Psoas muscle (tissue), 8 donors: Measurements from ENCODE around the gene SH2D4B. TPM values are rescaled to one million over a fixed set of nuclear protein-coding genes. Genes with fewer than 3 reads are reported as not detected.
A peak's percentile ranks its signal among the peaks of the same experiment; 100 is the strongest.

Source experiments
- ATAC-seq, 4 donors: fragments of 200-7000 bp; cut with Tn5 transposase; one replicate each; pipeline ENCODE4 v1.9.1; 2020; ENCODE audit warnings: moderate library complexity in 3 of 4, mild to moderate bottlenecking in 2 of 4
- DNase-seq, 2 donors: peaks; one replicate each; pipeline ENCODE4 v3.0.0-alpha.2; 2020
- H3K27ac ChIP-seq: fragments of 200-600 bp; one replicate; pipeline ENCODE4 v1.8.0; 2022
- H3K27me3 ChIP-seq, 3 donors: fragments of 200-600 bp in 1 of 3; one replicate each; pipeline versions ENCODE4 v1.6.1 to v1.8.0; 2013 to 2022; ENCODE audit warnings: low read length in 2 of 3, mild to moderate bottlenecking in 2 of 3, moderate library complexity in 1 of 3; ENCODE audit not compliant: insufficient read depth in 3 of 3
- H3K36me3 ChIP-seq, 2 donors: fragments of 200-600 bp in 1 of 2; one replicate each; pipeline versions ENCODE4 v1.6.1 to v1.8.0; 2013 to 2022; ENCODE audit warnings: low read depth in 1 of 2, mild to moderate bottlenecking in 1 of 2, moderate library complexity in 1 of 2; ENCODE audit not compliant: insufficient read depth in 1 of 2
- H3K4me1 ChIP-seq: fragments of 200-600 bp; one replicate; pipeline ENCODE4 v1.8.0; 2022
- H3K4me3 ChIP-seq: fragments of 200-600 bp; one replicate; pipeline ENCODE4 v1.8.0; 2022; ENCODE audit warnings: mild to moderate bottlenecking
- H3K9me3 ChIP-seq: fragments of 200-600 bp; one replicate; pipeline ENCODE4 v1.8.0; 2022
- WGBS, 3 donors: extraction: QIAGEN DNeasy Blood & Tissue Kit; methylation state at CpG; one replicate each; pipeline versions ENCODE4 v1.1.6 to v1.1.7; 2013; 5-methylcytosine and 5-hydroxymethylcytosine counted together
- intact Hi-C, 2 donors: fragments of 100-400 bp; cut with DNase I; formaldehyde crosslinking; loops; one replicate each; pipeline versions ENCODE4 v1.11.0 to v1.14.2; 2022
- polyA plus RNA-seq, 3 donors: library from polyadenylated mRNA; stranded (reverse); fragments of 200-250 nt; gene quantifications; one replicate each; pipeline ENCODE4 v1.2.3, GENCODE V29; 2013
- total RNA-seq, 4 donors: library from RNA; stranded (reverse); fragmentation: NEBNext Ultra II Directional in 2 of 4; extraction: Animal tissue kit (Norgen Biotek cat#: 25700) in 2 of 4; gene quantifications; one replicate each; pipeline versions ENCODE4 v1.2.1 to v1.2.4, GENCODE V29; 2021 to 2023
- TF ChIP-seq, protein P1 (sequence below): fragments of 200-600 bp; IDR thresholded peaks from one replicate; pipeline ENCODE4 v1.8.0; 2022; ENCODE audit warnings: antibody characterized with exemption
- donor health status: healthy with polysubstance abuse.
- donor health status: DM: no; HTN: no; CAD: no; lungs with moderate emphysema.
- donor health status: Bipolar disorder and iron deficiency.
- donor health status: healthy.
- donor health status: DM: yes; HTN: yes; CAD: no.
- donor health status: DM: no; HTN: no; CAD: no.
- donor health status: DM: no; HTN: no; CAD: no.
- donor health status: DM: yes; HTN: yes; CAD: no.

The SH2D4B gene
- total and polyA plus RNA-seq, 7 donors, result 0.01 TPM; not detected in 6

DNA sequence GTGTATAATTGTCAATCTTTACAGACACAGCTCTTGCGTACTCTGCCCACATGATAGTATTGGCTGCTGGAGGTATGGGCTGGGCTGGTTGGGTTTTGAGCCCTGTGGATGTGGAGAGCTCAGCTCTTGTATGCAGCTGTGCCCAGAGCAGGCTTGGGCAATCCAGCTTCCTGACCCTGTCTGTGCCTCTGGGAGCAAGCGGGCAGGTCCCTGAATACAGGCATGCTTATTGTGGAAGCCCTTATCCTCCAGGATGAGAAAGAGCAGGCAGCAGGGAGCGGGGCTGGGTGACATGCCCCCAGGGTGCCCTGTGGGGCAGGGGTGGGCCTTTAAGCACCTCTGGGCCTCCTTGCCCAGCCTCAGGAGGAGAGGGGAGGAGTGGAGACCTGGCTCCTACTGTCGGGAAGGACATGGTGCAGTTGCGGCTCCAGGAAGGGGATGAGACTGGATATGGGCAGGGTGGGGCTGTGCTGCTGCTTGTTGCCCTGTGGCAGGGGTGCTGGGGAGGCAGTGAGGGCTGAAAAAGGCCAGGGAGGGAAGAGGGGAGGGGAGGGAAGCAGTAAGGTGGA is 32.7 kb upstream of the SH2D4B start:
- Histone ChIP-seq H3K36me3 (peaks cover 0 to 23% of the 10 kb centered on the region in 2 donors), H3K4me3 (no peak overlapping the region), H3K9me3 (no peaks in the 10 kb centered on the region), H3K4me1 (peaks cover 41% of the 10 kb centered on the region), H3K27me3 (no peaks in the 10 kb centered on the region), H3K27ac (peak overlapping the region; percentile 31)
- 71 to 84% (median 76%) methylated on average over 4 to 5 of the region's 5 CpGs for WGBS, 3 donors
- DNase-seq (no peak), ATAC-seq (peak in 2 of 4 donors; percentile 2 to 26)
- intact Hi-C loops, result loop anchor here (1.0 to 10.0 kb wide), 4 partner anchors 60 to 120 kb away; no protein-coding TSS in a partner anchor
- TF ChIP-seq, protein P1, sequence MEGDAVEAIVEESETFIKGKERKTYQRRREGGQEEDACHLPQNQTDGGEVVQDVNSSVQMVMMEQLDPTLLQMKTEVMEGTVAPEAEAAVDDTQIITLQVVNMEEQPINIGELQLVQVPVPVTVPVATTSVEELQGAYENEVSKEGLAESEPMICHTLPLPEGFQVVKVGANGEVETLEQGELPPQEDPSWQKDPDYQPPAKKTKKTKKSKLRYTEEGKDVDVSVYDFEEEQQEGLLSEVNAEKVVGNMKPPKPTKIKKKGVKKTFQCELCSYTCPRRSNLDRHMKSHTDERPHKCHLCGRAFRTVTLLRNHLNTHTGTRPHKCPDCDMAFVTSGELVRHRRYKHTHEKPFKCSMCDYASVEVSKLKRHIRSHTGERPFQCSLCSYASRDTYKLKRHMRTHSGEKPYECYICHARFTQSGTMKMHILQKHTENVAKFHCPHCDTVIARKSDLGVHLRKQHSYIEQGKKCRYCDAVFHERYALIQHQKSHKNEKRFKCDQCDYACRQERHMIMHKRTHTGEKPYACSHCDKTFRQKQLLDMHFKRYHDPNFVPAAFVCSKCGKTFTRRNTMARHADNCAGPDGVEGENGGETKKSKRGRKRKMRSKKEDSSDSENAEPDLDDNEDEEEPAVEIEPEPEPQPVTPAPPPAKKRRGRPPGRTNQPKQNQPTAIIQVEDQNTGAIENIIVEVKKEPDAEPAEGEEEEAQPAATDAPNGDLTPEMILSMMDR, result no peak

- no peaks in the 10 kb centered on the region for H3K9me3 ChIP-seq
- H3K27me3 ChIP-seq, result no peaks in the 10 kb centered on the region
- TF ChIP-seq, protein P1, result no peak
- ATAC-seq (no peak), DNase-seq (no peak)
- peaks cover 0 to 34% of the 10 kb centered on the region in 2 donors for H3K36me3 ChIP-seq
- H3K4me1 ChIP-seq, result peaks cover 37% of the 10 kb centered on the region
- H3K27ac ChIP-seq, result peak overlapping the region; percentile 46
- H3K4me3 ChIP-seq, result no peak overlapping the region
- 71 to 83% (median 76%) methylated on average over 6 of the region's 6 CpGs for WGBS, 3 donors
- intact Hi-C loops, result loop anchor here in 1 of 2 donors (10.0 kb wide), 1 partner anchor 121 kb away; no protein-coding TSS in a partner anchor
Observed at GRCh38 chr10:80506189-80506575, 31.5 kb upstream of the SH2D4B start.

GRCh38 chr10:80506836-80507487 is 30.7 kb upstream of the SH2D4B start:
- 87 to 91% (median 87%) methylated on average over 13 of the region's 13 CpGs for WGBS, 3 donors

DNA sequence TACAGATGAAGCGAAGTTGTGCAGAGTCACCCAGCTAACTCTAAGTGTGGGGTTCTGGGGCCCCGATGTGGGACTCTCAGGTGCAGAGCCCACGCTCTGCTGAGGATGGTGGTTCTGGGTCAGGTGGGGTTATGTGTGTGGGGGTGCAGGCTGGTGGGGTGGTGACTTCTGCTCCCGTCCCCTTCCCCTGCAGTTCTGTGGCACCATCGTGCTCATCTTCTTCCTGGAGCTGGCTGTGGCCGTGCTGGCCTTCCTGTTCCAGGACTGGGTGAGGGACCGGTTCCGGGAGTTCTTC is 28.6 kb upstream of the SH2D4B start:
- TF ChIP-seq, protein P1, result no peak
- DNase-seq (no peak), ATAC-seq (no peak)
- peaks cover 2 to 61% of the 10 kb centered on the region in 2 donors for H3K36me3 ChIP-seq
- no peaks in the 10 kb centered on the region for H3K9me3 ChIP-seq
- H3K27me3 ChIP-seq, result no peaks in the 10 kb centered on the region
- 78 to 86% (median 80%) methylated on average over 8 of the region's 8 CpGs for WGBS, 3 donors
- no peak overlapping the region for H3K4me3 ChIP-seq
- peak overlapping the region; percentile 58 for H3K27ac ChIP-seq
- peaks cover 32% of the 10 kb centered on the region for H3K4me1 ChIP-seq
- intact Hi-C loops, result loop anchor here in 1 of 2 donors (10.0 kb wide), 1 partner anchor 124 kb away; no protein-coding TSS in a partner anchor

More at GRCh38 chr10:80506836-80507487, 30.7 kb upstream of the SH2D4B start:
- no peaks in the 10 kb centered on the region for H3K9me3 ChIP-seq
- intact Hi-C loops, result loop anchor here in 1 of 2 donors (10.0 kb wide), 1 partner anchor 122 kb away; no protein-coding TSS in a partner anchor
- peak overlapping the region; percentile 46 for H3K27ac ChIP-seq
- peaks cover 37% of the 10 kb centered on the region for H3K4me1 ChIP-seq
- TF ChIP-seq, protein P1, result no peak
- DNase-seq (peak in 1 of 2 donors; percentile 43), ATAC-seq (no peak)
- H3K27me3 ChIP-seq, result no peaks in the 10 kb centered on the region
- H3K36me3 ChIP-seq, result peaks cover 2 to 40% of the 10 kb centered on the region in 2 donors
- H3K4me3 ChIP-seq, result no peak overlapping the region
